B cell (primary cell): ENCODE data around the gene CBFB. TPM values are rescaled to one million over a fixed set of nuclear protein-coding genes. Genes with fewer than 3 reads are reported as not detected.

Experiments used
- ATAC-seq: fragments of 200-7000 bp; cut with Tn5 transposase; one replicate; pipeline ENCODE4 v1.10.0; 2021; ENCODE audit warnings: low read depth, mild to moderate bottlenecking, moderate number of reproducible peaks, moderate library complexity
- CTCF ChIA-PET: fragments of 350-600 bp; sonication (Branson Sonifier 250); formaldehyde crosslinking; loops from one replicate; lab custom pipeline; 2021; ENCODE audit warnings: antibody characterized with exemption, inconsistent platforms; lab: Charles Lee
- POLR2A ChIA-PET: fragments of 350-600 bp; sonication (Branson Sonifier 250); formaldehyde crosslinking; loops from one replicate; lab custom pipeline; 2021; ENCODE audit warnings: antibody characterized with exemption; lab: Charles Lee
- DNase-seq: peaks from one replicate; pipeline ENCODE4 v3.0.0; 2013
- H2AFZ ChIP-seq: 2 replicates; pipeline ENCODE4 v1.6.1; 2012; ENCODE audit warnings: mild to moderate bottlenecking, low read depth, low read length; ENCODE audit not compliant: insufficient read depth, poor library complexity, severe bottlenecking
- H3K27ac ChIP-seq, 2 donors: 1 replicate in 1 of 2; 2 replicates in 1 of 2; pipeline ENCODE4 v1.5.1; 2012 to 2013; ENCODE audit warnings: low read length in 2 of 2, mild to moderate bottlenecking in 2 of 2, moderate library complexity in 1 of 2
- H3K27me3 ChIP-seq, 4 experiments: fragments of 200-600 bp in 1 of 4; sonication (generic) in 1 of 4; replicated peaks in 1 of 4; 1 replicate in 2 of 4; 2 replicates in 2 of 4; pipeline versions ENCODE4 v1.6.1 to v1.7.0; 2013 to 2016; ENCODE audit warnings: low read length in 3 of 4, mild to moderate bottlenecking in 2 of 4, mixed read lengths in 1 of 4, moderate library complexity in 1 of 4; ENCODE audit not compliant: insufficient read depth in 4 of 4, control insufficient read depth in 3 of 4; ENCODE audit errors: control extremely low read depth in 1 of 4
- H3K36me3 ChIP-seq, 2 experiments: replicated peaks in 1 of 2; 1 replicate in 1 of 2; 2 replicates in 1 of 2; pipeline versions ENCODE4 v1.6.1 to v1.7.1; 2013; ENCODE audit warnings: low read length in 1 of 2; ENCODE audit not compliant: insufficient read depth in 2 of 2, control insufficient read depth in 1 of 2; ENCODE audit errors: control extremely low read depth in 1 of 2, extremely low read depth in 1 of 2
- H3K4me1 ChIP-seq, 2 donors: fragments of 200-600 bp in 1 of 2; sonication (generic) in 1 of 2; 1 replicate in 1 of 2; 2 replicates in 1 of 2; pipeline versions ENCODE4 v1.5.1 to v1.6.1; 2013 to 2017; ENCODE audit warnings: low read length in 2 of 2; ENCODE audit not compliant: control insufficient read depth in 2 of 2, insufficient read depth in 2 of 2
- H3K4me2 ChIP-seq: replicated peaks from 2 replicates; pipeline ENCODE3; 2012; ENCODE audit warnings: mild to moderate bottlenecking, low read depth, low read length; ENCODE audit not compliant: poor library complexity, severe bottlenecking
- H3K4me3 ChIP-seq, 5 experiments: fragments of 200-600 bp in 1 of 5; sonication (generic) in 1 of 5; 1 replicate in 3 of 5; 2 replicates in 2 of 5; pipeline versions ENCODE4 v1.5.1 to v1.7.0; 2011 to 2016; ENCODE audit warnings: low read length in 4 of 5, mild to moderate bottlenecking in 4 of 5, low read depth in 2 of 5, control low read depth in 1 of 5, moderate library complexity in 1 of 5; ENCODE audit not compliant: insufficient read depth in 1 of 5; ENCODE audit errors: control extremely low read depth in 1 of 5, extremely low read depth in 1 of 5
- H3K79me2 ChIP-seq: fragments of 200-600 bp; sonication (generic); one replicate; pipeline ENCODE4 v1.6.0; 2016; ENCODE audit warnings: low read length; ENCODE audit not compliant: control insufficient read depth, insufficient read depth
- H3K9ac ChIP-seq: fragments of 200-600 bp; sonication (generic); 2 replicates; pipeline ENCODE4 v1.6.1; 2017; ENCODE audit warnings: mild to moderate bottlenecking, low read length, moderate library complexity
- H3K9me3 ChIP-seq, 3 donors: one replicate each; pipeline versions ENCODE4 v1.6.1 to v1.7.1; 2013; ENCODE audit warnings: low read length in 2 of 3; ENCODE audit not compliant: control insufficient read depth in 2 of 3, insufficient read depth in 1 of 3; ENCODE audit errors: control extremely low read depth in 1 of 3
- H4K20me1 ChIP-seq: 2 replicates; pipeline ENCODE4 v1.6.0; 2012; ENCODE audit warnings: mild to moderate bottlenecking, low read length; ENCODE audit not compliant: insufficient read depth, control insufficient read depth, poor library complexity, severe bottlenecking
- H3K27ac Mint-ChIP-seq: one replicate; pipeline ENCODE4 v1.8.0; 2021; ENCODE audit warnings: mixed read lengths
- H3K27me3 Mint-ChIP-seq: one replicate; pipeline ENCODE4 v1.8.0; 2021; ENCODE audit warnings: mixed read lengths
- H3K4me1 Mint-ChIP-seq: one replicate; pipeline ENCODE4 v1.8.0; 2021; ENCODE audit warnings: mixed read lengths
- H3K4me3 Mint-ChIP-seq: one replicate; pipeline ENCODE4 v1.8.0; 2021; ENCODE audit warnings: mixed read lengths
- H3K9me3 Mint-ChIP-seq: one replicate; pipeline ENCODE4 v1.8.0; 2022; ENCODE audit warnings: mixed read lengths; ENCODE audit not compliant: insufficient read depth
- CTCF ChIP-seq: fragments of 200-600 bp; IDR thresholded peaks from one replicate; pipeline ENCODE4 v1.8.0; 2022; ENCODE audit warnings: antibody characterized with exemption, mild to moderate bottlenecking
- EZH2 ChIP-seq: IDR thresholded peaks from 2 replicates; pipeline ENCODE4 v1.6.1; 2012; ENCODE audit warnings: borderline replicate concordance, low read depth, mild to moderate bottlenecking, moderate library complexity, low read length; ENCODE audit not compliant: insufficient read depth, poor library complexity, severe bottlenecking
- WGBS: methylation state at CpG from one replicate; pipeline ENCODE4 v1.1.5; 2013; ENCODE audit warnings: missing lambda C conversion rate; ENCODE audit not compliant: insufficient coverage; 5-methylcytosine and 5-hydroxymethylcytosine counted together
- intact Hi-C: fragments of 100-400 bp; cut with micrococcal nuclease; formaldehyde crosslinking; loops from one replicate; pipeline ENCODE4 v1.10.0; 2022
- polyA plus RNA-seq: library from polyadenylated mRNA; depleted of rRNA; stranded (reverse); fragments of >200 nt; gene quantifications from 2 replicates; pipeline ENCODE4 v1.2.3, GENCODE V29; 2012
- total RNA-seq, 2 donors: library from RNA; stranded (reverse); fragments of 120-200 nt in 1 of 2; gene quantifications; 1 replicate in 1 of 2; 2 replicates in 1 of 2; pipeline versions ENCODE4 v1.2.3 to v1.2.4, GENCODE V29; 2013 to 2022

CBFB gene
- total and polyA plus RNA-seq, 2 donors (not counting 1 experiment from before 2014, with no cell fraction given), result 19.5 to 89.0 TPM

GRCh38 chr16:67082891-67083290 lies 53.9 kb downstream of the CBFB start:
- Histone ChIP-seq H3K36me3 (peaks cover 0 to 11% of the 10 kb centered on the region in 2 experiments), H3K27me3 (no peaks in the 10 kb centered on the region), H3K4me3 (no peak overlapping the region), H3K9ac (no peak overlapping the region), H3K79me2 (peaks cover 1% of the 10 kb centered on the region), H3K27ac (no peak overlapping the region), H2AFZ (no peak overlapping the region), H4K20me1 (no peaks in the 10 kb centered on the region), H3K9me3 (no peaks in the 10 kb centered on the region), H3K4me1 (peaks cover 0 to 3% of the 10 kb centered on the region in 2 donors), H3K4me2 (no peak overlapping the region)
- ATAC-seq (no peak), DNase-seq (no peak)
- H3K4me1 Mint-ChIP-seq, result peaks cover 4% of the 10 kb centered on the region
- H3K9me3 Mint-ChIP-seq, result no peaks in the 10 kb centered on the region
- H3K27me3 Mint-ChIP-seq, result no peaks in the 10 kb centered on the region
- H3K27ac Mint-ChIP-seq, result no peak overlapping the region
- intact Hi-C loops, result no loop called here
- no peak overlapping the region for H3K4me3 Mint-ChIP-seq
- CTCF ChIA-PET, result interaction anchor here (1.4 kb wide), 1 partner anchor 13 kb away, joined by 3 read pairs; no protein-coding TSS in a partner anchor
- WGBS, result no CpG with 5 or more reads among the region's 1 CpG
- TF ChIP-seq EZH2, result no peak
- TF ChIP-seq CTCF, result no peak
- POLR2A ChIA-PET, result no interaction called here

- H3K79me2 ChIP-seq, result no peaks in the 10 kb centered on the region
- H3K4me1 Mint-ChIP-seq, result peaks cover 4% of the 10 kb centered on the region
- H3K4me3 ChIP-seq, result no peak overlapping the region
- H3K9me3 ChIP-seq, result no peaks in the 10 kb centered on the region
- no peak for TF ChIP-seq EZH2
- no peak for TF ChIP-seq CTCF
- H3K4me3 Mint-ChIP-seq, result no peak overlapping the region
- intact Hi-C loops, result no loop called here
- ChIA-PET POLR2A (no interaction called here), CTCF (no interaction called here)
- H3K36me3 ChIP-seq, result peaks cover 1 to 9% of the 10 kb centered on the region in 2 experiments
- DNase-seq (no peak), ATAC-seq (no peak)
- no CpG with 5 or more reads among the region's 4 CpGs for WGBS
- no peak overlapping the region for H3K4me2 ChIP-seq
- H3K27ac ChIP-seq, result no peak overlapping the region
- H3K4me1 ChIP-seq, result peaks cover 0 to 3% of the 10 kb centered on the region in 2 donors
- H4K20me1 ChIP-seq, result no peaks in the 10 kb centered on the region
- no peaks in the 10 kb centered on the region for H3K27me3 Mint-ChIP-seq
- no peak overlapping the region for H3K27ac Mint-ChIP-seq
- no peaks in the 10 kb centered on the region for H3K9me3 Mint-ChIP-seq
- H3K9ac ChIP-seq, result no peak overlapping the region
- no peaks in the 10 kb centered on the region for H3K27me3 ChIP-seq
- H2AFZ ChIP-seq, result no peak overlapping the region
Measured at GRCh38 chr16:67084345-67085028, 55.5 kb downstream of the CBFB start.
